WTC11 (cell line): ENCODE data around the gene HYCC2.

ENCODE experiments used
- CREM ChIP-seq: sonication (generic); formaldehyde crosslinking; IDR thresholded peaks from 2 replicates; pipeline ENCODE4 v1.8.1; 2022; ENCODE audit warnings: mild to moderate bottlenecking, missing genetic modification reagents, moderate library complexity
- FOXJ3 ChIP-seq: sonication (generic); formaldehyde crosslinking; IDR thresholded peaks from 2 replicates; pipeline ENCODE4 v1.9.0; 2021; ENCODE audit warnings: missing genetic modification reagents, mild to moderate bottlenecking, borderline replicate concordance
- HMGXB4 ChIP-seq: sonication (generic); formaldehyde crosslinking; IDR thresholded peaks from 2 replicates; pipeline ENCODE4 v1.8.1; 2023; ENCODE audit warnings: mild to moderate bottlenecking, moderate library complexity, missing genetic modification reagents
- PRDM15 ChIP-seq: sonication (generic); formaldehyde crosslinking; IDR thresholded peaks from 2 replicates; pipeline ENCODE4 v1.8.0; 2022; ENCODE audit warnings: missing genetic modification reagents
- TF ChIP-seq, protein P1 (sequence below): fragments of 200-600 bp; IDR thresholded peaks from 2 replicates; pipeline ENCODE4 v1.8.0; 2022; ENCODE audit warnings: antibody characterized with exemption
- TF ChIP-seq, protein P2 (sequence below): sonication (generic); formaldehyde crosslinking; IDR thresholded peaks from 2 replicates; pipeline ENCODE4 v1.8.0; 2022; ENCODE audit warnings: mild to moderate bottlenecking, missing genetic modification reagents

GRCh38 chr2:201108341-201108740, 36.9 kb upstream of the HYCC2 start:
- TF ChIP-seq, protein P1, sequence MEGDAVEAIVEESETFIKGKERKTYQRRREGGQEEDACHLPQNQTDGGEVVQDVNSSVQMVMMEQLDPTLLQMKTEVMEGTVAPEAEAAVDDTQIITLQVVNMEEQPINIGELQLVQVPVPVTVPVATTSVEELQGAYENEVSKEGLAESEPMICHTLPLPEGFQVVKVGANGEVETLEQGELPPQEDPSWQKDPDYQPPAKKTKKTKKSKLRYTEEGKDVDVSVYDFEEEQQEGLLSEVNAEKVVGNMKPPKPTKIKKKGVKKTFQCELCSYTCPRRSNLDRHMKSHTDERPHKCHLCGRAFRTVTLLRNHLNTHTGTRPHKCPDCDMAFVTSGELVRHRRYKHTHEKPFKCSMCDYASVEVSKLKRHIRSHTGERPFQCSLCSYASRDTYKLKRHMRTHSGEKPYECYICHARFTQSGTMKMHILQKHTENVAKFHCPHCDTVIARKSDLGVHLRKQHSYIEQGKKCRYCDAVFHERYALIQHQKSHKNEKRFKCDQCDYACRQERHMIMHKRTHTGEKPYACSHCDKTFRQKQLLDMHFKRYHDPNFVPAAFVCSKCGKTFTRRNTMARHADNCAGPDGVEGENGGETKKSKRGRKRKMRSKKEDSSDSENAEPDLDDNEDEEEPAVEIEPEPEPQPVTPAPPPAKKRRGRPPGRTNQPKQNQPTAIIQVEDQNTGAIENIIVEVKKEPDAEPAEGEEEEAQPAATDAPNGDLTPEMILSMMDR: no peak
- TF ChIP-seq FOXJ3 (CRISPR knock-in tag): no peak
- TF ChIP-seq, protein P2, sequence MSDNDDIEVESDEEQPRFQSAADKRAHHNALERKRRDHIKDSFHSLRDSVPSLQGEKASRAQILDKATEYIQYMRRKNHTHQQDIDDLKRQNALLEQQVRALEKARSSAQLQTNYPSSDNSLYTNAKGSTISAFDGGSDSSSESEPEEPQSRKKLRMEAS (CRISPR knock-in tag): no peak
- no peak for TF ChIP-seq PRDM15 (CRISPR knock-in tag)
- no peak for TF ChIP-seq HMGXB4 (CRISPR knock-in tag)
- TF ChIP-seq CREM (CRISPR knock-in tag): no peak
